Common myeloid progenitor, CD34-positive (primary cell): Measurements from ENCODE around the gene PRR23B.

Experiments used
- CTCF ChIA-PET: fragments of 350-600 bp; sonication (Branson Sonifier 250); formaldehyde crosslinking; loops from one replicate; lab custom pipeline; 2021; ENCODE audit warnings: antibody characterized with exemption; lab: Charles Lee
- POLR2A ChIA-PET: fragments of 350-600 bp; sonication (Branson Sonifier 250); formaldehyde crosslinking; loops from one replicate; lab custom pipeline; 2021; ENCODE audit warnings: antibody characterized with exemption; lab: Charles Lee
- DNase-seq, 3 donors: peaks; one replicate each; pipeline versions ENCODE4 v3.0.0 to v3.0.0-alpha.2; 2013
- H3K27ac ChIP-seq, 2 experiments: 1 replicate in 1 of 2; 2 replicates in 1 of 2; pipeline ENCODE4 v1.7.0; 2013; ENCODE audit warnings: inconsistent platforms in 2 of 2, low read length in 2 of 2, mild to moderate bottlenecking in 2 of 2, low read depth in 1 of 2, moderate library complexity in 1 of 2; ENCODE audit not compliant: severe bottlenecking in 2 of 2, insufficient read depth in 1 of 2, poor library complexity in 1 of 2
- H3K27me3 ChIP-seq, 5 experiments: replicated peaks in 2 of 5; 1 replicate in 3 of 5; 2 replicates in 2 of 5; pipeline versions ENCODE4 v1.6.1 to v1.7.0; 2013; ENCODE audit warnings: low read length in 4 of 5, mild to moderate bottlenecking in 2 of 5, moderate library complexity in 2 of 5, inconsistent platforms in 1 of 5; ENCODE audit not compliant: insufficient read depth in 5 of 5, control insufficient read depth in 4 of 5
- H3K36me3 ChIP-seq, 4 experiments: 1 replicate in 2 of 4; 2 replicates in 2 of 4; pipeline versions ENCODE4 v1.6.1 to v1.7.0; 2013; ENCODE audit warnings: low read length in 3 of 4, control low read depth in 1 of 4, mild to moderate bottlenecking in 1 of 4; ENCODE audit not compliant: control insufficient read depth in 4 of 4, insufficient read depth in 4 of 4
- H3K4me1 ChIP-seq, 4 experiments: 1 replicate in 3 of 4; 2 replicates in 1 of 4; pipeline versions ENCODE4 v1.6.1 to v1.7.1; 2013; ENCODE audit warnings: low read length in 3 of 4, mild to moderate bottlenecking in 3 of 4, control low read depth in 1 of 4, inconsistent platforms in 1 of 4, moderate library complexity in 1 of 4; ENCODE audit not compliant: control insufficient read depth in 4 of 4, insufficient read depth in 4 of 4; ENCODE audit errors: control extremely low read depth in 1 of 4
- H3K4me3 ChIP-seq, 7 experiments: 1 replicate in 4 of 7; 2 replicates in 3 of 7; pipeline versions ENCODE4 v1.5.1 to v1.7.0; 2013; ENCODE audit warnings: mild to moderate bottlenecking in 7 of 7, low read length in 6 of 7, moderate library complexity in 6 of 7, inconsistent platforms in 2 of 7, low read depth in 2 of 7, control low read depth in 1 of 7; ENCODE audit not compliant: insufficient read depth in 4 of 7, control insufficient read depth in 1 of 7; ENCODE audit errors: extremely low read depth in 1 of 7
- H3K9me3 ChIP-seq, 5 experiments: 1 replicate in 4 of 5; 2 replicates in 1 of 5; pipeline versions ENCODE4 v1.6.1 to v1.7.1; 2013; ENCODE audit warnings: low read length in 4 of 5, mild to moderate bottlenecking in 2 of 5, inconsistent platforms in 1 of 5, low read depth in 1 of 5, moderate library complexity in 1 of 5; ENCODE audit not compliant: control insufficient read depth in 4 of 5, insufficient read depth in 2 of 5; ENCODE audit errors: control extremely low read depth in 1 of 5
- WGBS: methylation state at CpG from one replicate; pipeline ENCODE4 v1.1.5; 2013; ENCODE audit not compliant: insufficient coverage; 5-methylcytosine and 5-hydroxymethylcytosine counted together

The PRR23B gene

GRCh38 chr3:139005356-139005993 is 15.3 kb downstream of the PRR23B start:
- peaks cover 0 to 17% (median 5%) of the 10 kb centered on the region in 5 experiments for H3K9me3 ChIP-seq
- ChIA-PET CTCF (no interaction called here), POLR2A (no interaction called here)
- H3K27me3 ChIP-seq, result peaks cover 0 to 4% (median 0%) of the 10 kb centered on the region in 5 experiments
- H3K36me3 ChIP-seq, result no peaks in the 10 kb centered on the region
- WGBS, result 83% methylated on average over 38 of the region's 45 CpGs
- H3K27ac ChIP-seq, result no peak overlapping the region
- H3K4me3 ChIP-seq, result no peak overlapping the region
- no peak for DNase-seq
- no peaks in the 10 kb centered on the region for H3K4me1 ChIP-seq

GRCh38 chr3:138995706-138996105 is 25.0 kb downstream of the PRR23B start:
- H3K4me1 ChIP-seq, result peaks cover 0 to 3% (median 0%) of the 10 kb centered on the region in 4 experiments
- no peak overlapping the region for H3K27ac ChIP-seq
- ChIA-PET POLR2A (no interaction called here), CTCF (no interaction called here)
- no peak overlapping the region for H3K4me3 ChIP-seq
- H3K27me3 ChIP-seq, result peaks cover 0 to 2% (median 0%) of the 10 kb centered on the region in 5 experiments
- H3K36me3 ChIP-seq, result no peaks in the 10 kb centered on the region
- WGBS, result no CpG with 5 or more reads among the region's 1 CpG
- peaks cover 0 to 3% (median 0%) of the 10 kb centered on the region in 5 experiments for H3K9me3 ChIP-seq
- DNase-seq, result no peak

- H3K27me3 ChIP-seq, result peaks cover 0 to 11% (median 2%) of the 10 kb centered on the region in 5 experiments
- ChIA-PET CTCF (no interaction called here), POLR2A (no interaction called here)
- no peaks in the 10 kb centered on the region for H3K4me1 ChIP-seq
- no peak for DNase-seq
- H3K27ac ChIP-seq, result no peak overlapping the region
- no peak overlapping the region for H3K4me3 ChIP-seq
- H3K36me3 ChIP-seq, result no peaks in the 10 kb centered on the region
- WGBS, result no CpG with 5 or more reads among the region's 2 CpGs
- H3K9me3 ChIP-seq, result no peaks in the 10 kb centered on the region
Observed at GRCh38 chr3:138987181-138987580, 33.5 kb downstream of the PRR23B start.

- 89% methylated on average over 4 of the region's 4 CpGs for WGBS
- CTCF ChIA-PET, result interaction anchor here (1.4 kb wide), 1 partner anchor 52 kb away, joined by 4 read pairs; no protein-coding TSS in a partner anchor
Observed at GRCh38 chr3:138985932-138986331, 34.8 kb downstream of the PRR23B start.

GRCh38 chr3:138984816-138985215 is 35.9 kb downstream of the PRR23B start:
- DNase-seq, result no peak
- CTCF ChIA-PET, result interaction anchor here (1.4 kb wide), 1 partner anchor 51 kb away, joined by 4 read pairs; no protein-coding TSS in a partner anchor
- POLR2A ChIA-PET, result no interaction called here
- Histone ChIP-seq H3K36me3 (no peaks in the 10 kb centered on the region), H3K27ac (no peak overlapping the region), H3K4me1 (no peaks in the 10 kb centered on the region), H3K4me3 (no peak overlapping the region), H3K9me3 (no peaks in the 10 kb centered on the region), H3K27me3 (peaks cover 0 to 11% (median 2%) of the 10 kb centered on the region in 5 experiments)
- WGBS, result no CpG with 5 or more reads among the region's 3 CpGs

More at GRCh38 chr3:138985932-138986331, 34.8 kb downstream of the PRR23B start:
- Histone ChIP-seq H3K36me3 (no peaks in the 10 kb centered on the region), H3K4me3 (no peak overlapping the region), H3K9me3 (no peaks in the 10 kb centered on the region), H3K4me1 (no peaks in the 10 kb centered on the region), H3K27me3 (peaks cover 0 to 11% (median 2%) of the 10 kb centered on the region in 5 experiments), H3K27ac (no peak overlapping the region)
- DNase-seq, result no peak
- POLR2A ChIA-PET, result no interaction called here

GRCh38 chr3:138976047-138976446 is 44.7 kb downstream of the PRR23B start:
- H3K36me3 ChIP-seq, result no peaks in the 10 kb centered on the region
- no peak for DNase-seq
- no peaks in the 10 kb centered on the region for H3K27me3 ChIP-seq
- CTCF ChIA-PET, result interaction anchor here (0.6 to 6.5 kb wide), 2 partner anchors 36 to 927 kb away, joined by 3 to 44 read pairs; no protein-coding TSS in a partner anchor
- H3K9me3 ChIP-seq, result no peaks in the 10 kb centered on the region
- peaks cover 0 to 7% (median 4%) of the 10 kb centered on the region in 4 experiments for H3K4me1 ChIP-seq
- POLR2A ChIA-PET, result no interaction called here
- no peak overlapping the region for H3K4me3 ChIP-seq
- no peak overlapping the region for H3K27ac ChIP-seq

- no peak overlapping the region for H3K4me3 ChIP-seq
- 98% methylated on average over 6 of the region's 8 CpGs for WGBS
- no peak overlapping the region for H3K27ac ChIP-seq
- no peaks in the 10 kb centered on the region for H3K36me3 ChIP-seq
- no peak for DNase-seq
- H3K9me3 ChIP-seq, result no peaks in the 10 kb centered on the region
- ChIA-PET CTCF (interaction anchor here (0.8 to 1.1 kb wide), 2 partner anchors 10 to 40 kb away, joined by 3 read pairs; no protein-coding TSS in a partner anchor), POLR2A (no interaction called here)
- H3K4me1 ChIP-seq, result peaks cover 0 to 7% (median 4%) of the 10 kb centered on the region in 4 experiments
- H3K27me3 ChIP-seq, result peaks cover 0 to 3% (median 0%) of the 10 kb centered on the region in 5 experiments
Observed at GRCh38 chr3:138975351-138975750, 45.4 kb downstream of the PRR23B start.
